GM21529 (cell line): Measurements from ENCODE around the gene EPC1.
"Not testable (repeated sequence)": the region's sequence is repeated elsewhere in the genome, so short reads cannot be mapped to it uniquely, and the experiment has no call there.

Experiments used
- ATAC-seq: cut with Tn5 transposase; IDR thresholded peaks from one replicate; pipeline ENCODE4 v1.9.1; 2021; ENCODE audit not compliant: unreplicated experiment

EPC1 gene

GRCh38 chr10:32239769-32240168, 107.2 kb downstream of the EPC1 start:
- no peak for ATAC-seq

- no peak for ATAC-seq
Measured at GRCh38 chr10:32237644-32238345, 109.2 kb downstream of the EPC1 start.

GRCh38 chr10:32234471-32234870, 112.5 kb downstream of the EPC1 start:
- no peak for ATAC-seq

- not testable (repeated sequence) for ATAC-seq
Measured at GRCh38 chr10:32233375-32233774, 113.6 kb downstream of the EPC1 start.

- ATAC-seq, result no peak
Measured at GRCh38 chr10:32232378-32232777, 114.6 kb downstream of the EPC1 start.

- not testable (repeated sequence) for ATAC-seq
Measured at GRCh38 chr10:32229788-32230187, 117.2 kb downstream of the EPC1 start.

GRCh38 chr10:32229170-32229569, 117.8 kb downstream of the EPC1 start:
- no peak for ATAC-seq

GRCh38 chr10:32227802-32228201, 119.2 kb downstream of the EPC1 start:
- no peak for ATAC-seq

- no peak for ATAC-seq
Measured at GRCh38 chr10:32226624-32227023, 120.3 kb downstream of the EPC1 start.

- no peak for ATAC-seq
Measured at GRCh38 chr10:32225976-32226375, 121.0 kb downstream of the EPC1 start.

- not testable (repeated sequence) for ATAC-seq
Measured at GRCh38 chr10:32222376-32222775, 124.6 kb downstream of the EPC1 start.

GRCh38 chr10:32219156-32219555, 127.8 kb downstream of the EPC1 start:
- not testable (repeated sequence) for ATAC-seq

GRCh38 chr10:32218206-32219044, 128.5 kb downstream of the EPC1 start:
- not testable (repeated sequence) for ATAC-seq
